Measurements from ENCODE around the gene PARD6B.
"Not testable (repeated sequence)": the region's sequence is repeated elsewhere in the genome, so short reads cannot be mapped to it uniquely, and the experiment has no call there.

The PARD6B gene

DNA sequence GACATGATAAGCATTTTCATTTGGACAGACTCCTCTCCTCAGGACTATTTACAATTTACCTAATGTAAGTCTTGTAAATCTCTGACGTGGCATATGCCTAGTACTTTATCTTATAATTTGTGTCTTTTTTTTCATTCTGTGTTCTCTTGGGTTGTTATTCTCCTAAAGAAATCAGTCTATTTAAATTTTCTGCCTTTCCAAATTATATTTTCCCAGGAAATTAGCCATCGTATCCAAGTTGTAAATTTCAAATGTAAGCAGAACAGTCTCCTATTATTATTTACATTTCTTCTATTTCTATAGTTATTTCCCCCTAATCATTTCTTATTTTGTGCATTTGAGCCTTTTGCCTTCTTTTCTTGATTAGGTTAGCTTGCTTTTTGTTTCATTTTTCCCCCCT is 46.0 kb downstream of the PARD6B start:
- DNase-seq, result no peak

DNA sequence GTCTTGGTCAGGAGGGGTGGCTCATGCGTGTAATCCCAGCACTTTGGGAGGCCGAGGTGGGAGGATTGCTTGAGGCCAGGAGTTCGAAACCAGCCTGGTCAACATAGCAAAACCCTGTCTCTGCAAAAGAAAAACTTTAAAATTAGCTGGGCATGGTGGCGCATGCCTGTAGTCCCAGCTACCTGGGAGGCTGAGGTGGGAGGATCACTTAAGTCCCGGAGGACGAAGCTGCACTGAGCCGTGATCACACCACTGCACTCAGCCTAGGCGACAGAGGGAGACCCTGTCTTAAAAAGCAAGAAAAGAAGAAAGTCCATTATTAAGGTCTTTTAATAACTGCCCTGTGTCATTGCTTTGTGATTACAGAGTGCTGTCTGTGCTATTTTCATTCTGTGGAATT is 47.6 kb downstream of the PARD6B start:
- not testable (repeated sequence) for DNase-seq

DNA sequence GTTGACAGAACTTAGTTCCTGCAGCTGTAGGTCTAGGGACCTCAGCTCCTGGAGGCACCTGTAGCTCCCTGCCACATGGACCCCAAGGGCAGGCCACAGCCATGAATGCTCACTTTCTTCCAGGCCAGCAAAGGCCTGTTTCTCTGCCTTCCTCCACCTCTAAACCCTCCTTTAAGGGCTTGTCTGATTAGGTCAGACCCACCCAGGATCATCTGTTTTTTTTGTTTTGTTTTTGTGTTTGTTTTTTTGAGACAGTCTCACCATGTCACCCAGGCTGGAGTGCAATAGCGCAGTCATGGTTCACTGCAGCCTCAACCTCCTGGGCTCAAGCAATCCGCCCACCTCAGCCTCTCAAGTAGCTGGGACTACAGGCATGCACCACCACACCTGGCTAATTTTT is 52.0 kb downstream of the PARD6B start:
- DNase-seq, result no peak

DNA sequence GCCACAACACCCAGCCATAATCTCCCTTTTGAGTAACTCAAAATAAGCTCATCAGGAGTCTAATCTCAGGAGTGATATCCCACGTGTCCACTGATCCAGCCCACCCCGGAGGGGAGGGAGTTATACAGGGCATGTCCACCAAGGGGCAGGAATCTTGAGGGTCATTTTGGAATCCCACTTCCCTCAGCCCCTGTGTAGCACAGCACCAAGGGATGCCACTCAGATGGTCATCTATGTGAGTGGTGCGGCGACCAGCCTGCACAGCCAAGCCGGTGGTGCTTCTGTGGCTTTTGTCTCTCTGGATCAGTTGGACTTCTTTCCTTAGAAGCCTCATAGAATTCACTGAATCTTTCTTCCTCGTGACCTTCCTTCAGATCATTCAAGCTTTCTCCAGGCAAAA is 52.5 kb downstream of the PARD6B start:
- no peak for DNase-seq

GRCh38 chr20:50784464-50784863 is 53.1 kb downstream of the PARD6B start:
- DNase-seq, result no peak

DNA sequence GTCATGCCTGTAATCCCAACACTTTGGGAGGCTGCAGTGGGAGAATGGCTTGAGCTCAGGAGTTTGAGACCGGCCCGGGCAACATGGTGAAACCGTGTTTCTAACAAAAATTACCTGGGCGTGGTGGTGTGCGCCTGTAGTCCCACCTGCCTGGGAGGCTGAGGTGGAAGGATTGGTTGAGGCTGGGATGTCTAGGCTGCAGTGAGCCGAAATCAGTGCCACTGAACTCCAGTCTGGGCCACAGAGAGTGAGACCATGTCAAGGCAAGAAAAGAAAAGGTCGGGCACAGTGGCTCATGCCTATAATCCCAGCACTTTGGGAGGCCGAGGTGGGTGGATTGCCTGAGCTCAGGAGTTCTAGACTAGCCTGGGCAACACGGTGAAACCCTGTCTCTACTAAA is 55.3 kb downstream of the PARD6B start:
- no peak for DNase-seq

GRCh38 chr20:50787181-50787580 is 55.8 kb downstream of the PARD6B start:
- DNase-seq, result no peak

DNA sequence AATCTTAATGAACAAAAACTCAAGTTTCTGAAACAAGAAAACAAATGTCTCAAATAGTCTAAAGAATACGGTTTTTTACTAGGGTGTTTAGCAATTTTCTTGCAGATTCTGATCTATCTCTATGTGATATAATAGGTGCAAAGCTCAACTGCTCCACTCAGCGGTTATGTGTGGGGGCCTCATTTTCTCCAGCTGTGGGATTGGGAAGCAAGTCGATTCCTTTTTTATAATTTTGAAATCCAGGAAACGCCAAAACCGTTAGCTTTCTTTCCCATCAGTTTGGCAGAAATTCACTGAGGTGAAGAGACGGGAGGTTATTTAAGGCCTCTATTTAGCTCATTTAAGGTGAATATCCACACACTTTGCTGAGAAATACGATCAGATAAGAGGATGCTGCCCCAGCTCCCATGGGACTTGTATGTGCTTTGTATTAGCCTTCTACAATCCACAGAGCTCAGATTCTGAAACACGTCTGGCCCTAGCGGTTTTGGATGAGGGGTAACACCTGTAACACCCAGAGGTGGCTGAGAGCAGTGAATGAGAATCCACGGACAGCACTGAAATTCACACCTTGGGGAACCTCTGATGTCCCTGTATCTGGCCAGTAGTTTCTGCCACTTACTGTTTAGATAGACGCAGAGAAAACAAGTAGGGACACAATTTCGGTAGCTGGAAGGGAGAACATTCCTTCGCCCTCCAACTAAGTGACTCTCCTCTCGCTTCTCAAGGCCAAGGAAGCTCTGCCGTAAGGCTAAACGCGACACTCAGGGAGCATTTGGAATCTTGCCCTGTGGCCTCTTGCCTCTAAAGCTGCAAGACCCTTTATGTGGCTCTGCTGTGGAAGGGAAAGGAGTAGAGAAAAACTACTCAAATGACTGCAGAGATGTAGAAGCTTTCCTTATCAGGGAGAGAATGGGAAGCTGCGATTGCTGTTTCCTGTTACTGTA is 56.9 kb downstream of the PARD6B start:
- DNase-seq, result no peak

DNA sequence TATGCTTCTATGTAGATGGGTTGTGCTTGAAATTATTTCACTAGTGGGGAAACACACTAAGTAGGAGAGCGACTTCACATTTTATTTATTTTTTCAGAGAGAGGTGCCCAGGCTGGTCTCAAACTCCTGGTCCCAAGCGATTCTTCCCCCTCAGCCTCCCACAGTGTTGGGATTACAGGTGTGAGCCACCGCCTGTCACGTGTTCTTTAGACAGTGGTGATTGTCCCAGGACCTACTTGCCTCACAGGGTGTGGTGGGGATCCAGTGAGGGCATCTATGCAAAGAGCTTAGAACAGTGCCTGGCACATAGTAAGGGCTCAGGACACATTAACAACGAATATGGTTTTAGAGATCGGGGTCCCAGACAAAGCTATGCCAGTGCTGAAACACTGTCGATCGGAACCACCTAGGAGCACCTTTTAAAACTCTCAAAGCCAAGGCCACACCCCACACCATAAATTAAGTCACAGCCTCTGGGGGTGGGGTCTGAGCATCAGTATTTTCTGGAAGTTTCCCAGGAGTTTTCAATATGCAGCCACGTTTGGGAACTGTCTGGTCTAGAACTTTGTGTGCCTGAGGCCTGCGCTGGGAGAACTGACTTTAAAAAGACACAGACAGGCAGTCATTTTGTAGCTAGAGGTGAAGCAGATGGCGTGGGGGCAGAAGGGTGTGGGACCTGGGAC is 58.7 kb downstream of the PARD6B start:
- no peak for DNase-seq

- peak; percentile 66 for DNase-seq
Observed at GRCh38 chr20:50790651-50791277, 59.4 kb downstream of the PARD6B start.

DNA sequence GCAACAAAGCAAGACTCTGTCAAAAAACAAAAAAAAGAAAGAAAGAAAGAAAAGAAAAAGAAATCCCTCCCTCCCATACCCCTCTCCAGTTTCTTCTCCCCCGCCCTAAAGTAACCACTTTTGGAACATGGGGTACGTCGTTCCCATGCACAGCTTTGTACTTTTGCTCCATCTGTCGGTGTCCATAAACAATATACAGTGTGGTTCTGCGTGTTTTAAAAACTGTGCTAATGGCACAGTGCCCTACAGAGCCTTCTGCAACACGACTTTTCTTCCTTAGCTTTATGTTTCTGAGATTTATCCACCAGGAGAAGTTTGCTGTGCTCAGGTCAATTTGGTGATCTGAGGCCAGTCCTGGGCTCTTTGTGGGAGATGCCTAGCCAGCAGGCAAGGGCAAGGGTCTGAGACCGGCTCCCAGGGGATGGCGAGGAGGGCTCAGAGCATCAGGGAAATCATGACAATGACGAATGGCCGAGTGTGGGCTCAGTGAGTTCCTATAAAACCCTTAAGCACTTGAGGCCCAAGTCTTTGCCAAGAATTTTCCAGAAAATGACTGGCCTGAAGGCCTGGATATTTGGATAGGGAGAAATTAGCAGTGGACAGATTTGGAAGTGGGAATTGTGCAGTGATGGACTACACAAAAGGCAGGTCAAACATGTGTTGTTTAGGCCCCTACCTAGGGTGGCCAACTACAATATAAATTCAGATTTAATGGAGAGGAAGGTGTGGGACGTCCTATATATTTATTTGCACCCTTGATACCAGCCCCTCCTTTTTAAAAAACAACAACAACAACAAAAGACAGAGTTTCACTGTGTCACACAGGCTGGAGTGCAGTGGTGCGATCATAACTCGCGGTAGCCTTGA is 61.6 kb downstream of the PARD6B start:
- DNase-seq, result no peak

GRCh38 chr20:50793575-50794016 is 62.2 kb downstream of the PARD6B start:
- DNase-seq, result peak; percentile 6

DNA sequence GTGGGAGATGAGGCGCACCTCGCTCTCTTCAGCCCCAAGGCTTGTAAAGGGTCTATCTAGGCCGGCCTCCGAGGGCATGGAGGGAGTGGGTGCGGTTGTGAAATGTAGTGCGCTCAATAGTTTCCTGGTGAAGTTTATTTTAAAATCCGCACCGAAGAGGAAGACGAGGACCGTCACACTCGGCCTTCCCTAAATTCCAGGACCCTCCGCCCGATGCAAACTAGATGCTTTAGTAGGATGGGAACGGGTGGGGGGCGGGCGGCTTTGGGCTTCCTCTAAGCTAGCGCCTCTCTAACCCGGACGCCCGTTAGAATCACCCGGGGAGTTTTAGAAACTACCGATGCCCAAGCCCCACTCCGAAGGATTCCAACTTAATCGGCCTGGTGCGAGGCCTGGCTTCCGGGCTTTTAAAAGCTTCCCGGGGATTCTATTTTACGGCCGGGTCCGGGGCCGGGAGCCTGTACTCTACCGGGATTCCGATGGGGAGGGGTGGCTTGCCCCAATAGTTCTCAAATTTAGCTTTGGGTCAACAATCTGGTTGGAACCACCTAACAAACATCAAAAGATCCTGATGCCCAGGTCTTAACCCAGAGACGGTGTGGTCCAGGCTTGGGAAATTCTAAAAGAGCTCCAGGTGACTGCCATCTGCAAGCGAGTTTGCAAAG is 62.9 kb downstream of the PARD6B start:
- no peak for DNase-seq

DNA sequence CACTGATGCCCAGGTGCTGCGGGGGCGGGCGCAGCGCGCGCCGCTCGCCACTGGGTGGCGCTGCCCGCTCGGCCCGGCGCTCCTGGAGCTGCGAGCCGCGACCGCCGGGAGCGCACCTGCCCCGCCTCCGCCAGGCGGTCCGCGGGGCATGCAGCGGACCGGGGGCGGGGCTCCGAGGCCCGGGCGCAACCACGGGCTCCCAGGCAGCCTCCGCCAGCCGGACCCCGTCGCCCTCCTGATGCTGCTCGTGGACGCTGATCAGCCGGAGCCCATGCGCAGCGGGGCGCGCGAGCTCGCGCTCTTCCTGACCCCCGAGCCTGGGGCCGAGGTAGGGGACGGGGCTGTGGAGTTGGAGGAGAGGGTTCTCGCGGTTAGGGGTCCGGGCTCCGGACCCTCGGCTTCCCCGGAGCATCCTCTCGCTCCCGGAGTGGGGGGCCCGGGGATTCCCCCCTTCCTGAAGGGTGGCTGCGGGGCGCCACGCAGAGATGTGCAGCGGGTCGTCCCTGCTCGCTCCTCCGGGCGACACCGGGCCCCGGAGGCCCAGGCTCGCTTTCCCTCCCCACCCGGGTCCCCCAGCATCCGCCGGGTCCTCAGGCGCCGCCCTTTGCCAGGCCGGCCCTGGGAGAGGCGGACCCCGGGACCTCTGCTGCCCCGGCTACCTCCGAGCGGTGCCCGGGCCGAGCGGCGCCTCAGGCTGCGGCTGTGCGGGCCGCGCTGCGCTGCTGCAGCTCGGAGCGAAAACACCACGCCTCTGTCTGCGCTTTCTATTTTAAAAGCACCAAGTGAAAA is 63.7 kb downstream of the PARD6B start, which contains the start of gene BCAS4:
BCAS4 (plus strand) TSS at position 216 of the 789 bp plus-strand sequence; CDS start at position 239, 23 bp downstream.
- peak; percentile 65 for DNase-seq

GRCh38 chr20:50797142-50797541 is 65.8 kb downstream of the PARD6B start:
- no peak for DNase-seq

GRCh38 chr20:50798650-50799049 is 67.3 kb downstream of the PARD6B start:
- DNase-seq, result no peak

- no peak for DNase-seq
Observed at GRCh38 chr20:50799176-50799889, 68.0 kb downstream of the PARD6B start.

DNA sequence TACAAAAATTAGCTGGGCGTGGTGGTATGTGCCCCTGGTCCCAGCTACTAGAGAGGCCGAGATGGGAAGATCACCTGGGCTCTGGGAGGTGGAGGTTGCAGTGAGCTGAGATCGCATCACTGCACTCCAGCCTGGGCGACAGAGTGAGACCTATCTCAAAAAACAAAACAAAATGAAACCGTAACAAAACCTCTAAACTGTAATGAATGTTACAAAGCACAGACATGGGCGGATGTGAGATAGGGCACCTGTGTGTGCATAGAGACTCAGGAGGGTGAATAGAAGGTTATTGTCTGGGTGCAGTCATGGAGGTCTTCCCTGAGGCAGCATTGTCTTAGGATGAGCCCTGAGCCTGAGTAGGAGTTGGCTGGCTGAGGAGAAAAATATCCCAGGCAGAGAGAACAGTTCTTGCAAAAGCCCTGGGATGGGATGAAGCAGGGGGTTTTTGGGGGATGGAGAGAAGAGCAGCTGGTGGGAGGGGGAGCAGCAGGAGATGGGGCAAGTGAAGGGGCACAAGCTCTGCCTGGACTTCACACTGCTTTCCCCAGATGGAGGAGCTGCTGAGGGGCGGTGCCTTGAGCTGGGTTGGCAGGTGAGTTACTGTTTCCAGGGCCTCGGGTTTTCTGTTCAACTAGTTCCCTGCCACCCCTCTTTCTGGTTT is 68.6 kb downstream of the PARD6B start:
- no peak for DNase-seq

DNA sequence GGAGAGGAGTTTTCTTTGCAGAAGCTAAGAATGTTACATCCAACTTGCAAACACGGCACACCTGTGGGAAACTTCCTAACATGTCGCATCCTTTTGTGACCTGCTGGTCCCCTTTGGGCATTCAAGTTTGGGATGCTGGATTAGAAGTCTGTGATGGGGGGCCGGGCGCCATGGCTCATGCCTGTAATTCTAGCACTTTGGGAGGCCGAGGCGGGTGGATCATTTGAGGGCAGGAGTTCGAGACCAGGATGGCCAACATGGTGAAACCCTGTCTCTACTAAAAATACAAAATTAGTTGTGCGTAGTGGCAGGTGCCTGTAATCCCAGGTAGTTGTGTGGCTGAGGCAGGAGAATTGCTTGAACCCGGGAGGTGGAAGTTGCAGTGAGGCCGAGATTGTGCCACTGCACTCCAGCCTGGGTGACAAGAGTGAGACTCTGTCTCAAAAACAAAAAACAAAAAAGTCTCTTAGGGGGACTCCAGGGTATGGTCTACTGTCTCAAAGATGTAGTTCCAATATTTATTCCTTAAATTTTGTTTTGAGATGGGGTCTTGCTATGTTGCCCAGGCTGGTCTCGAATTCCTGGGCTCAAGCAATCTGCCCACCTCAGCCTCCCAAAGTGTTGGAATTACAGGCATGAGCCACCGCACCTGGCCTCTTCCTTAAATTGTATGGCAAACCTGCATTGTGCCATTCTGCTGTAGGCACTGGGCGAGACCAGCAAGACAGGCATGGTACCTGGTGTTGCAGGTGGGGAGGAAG is 69.8 kb downstream of the PARD6B start:
- not testable (repeated sequence) for DNase-seq

Data from effector CD8-positive, alpha-beta T cell (primary cell).